ENCODE results near the gene ZBTB7C.

DNA sequence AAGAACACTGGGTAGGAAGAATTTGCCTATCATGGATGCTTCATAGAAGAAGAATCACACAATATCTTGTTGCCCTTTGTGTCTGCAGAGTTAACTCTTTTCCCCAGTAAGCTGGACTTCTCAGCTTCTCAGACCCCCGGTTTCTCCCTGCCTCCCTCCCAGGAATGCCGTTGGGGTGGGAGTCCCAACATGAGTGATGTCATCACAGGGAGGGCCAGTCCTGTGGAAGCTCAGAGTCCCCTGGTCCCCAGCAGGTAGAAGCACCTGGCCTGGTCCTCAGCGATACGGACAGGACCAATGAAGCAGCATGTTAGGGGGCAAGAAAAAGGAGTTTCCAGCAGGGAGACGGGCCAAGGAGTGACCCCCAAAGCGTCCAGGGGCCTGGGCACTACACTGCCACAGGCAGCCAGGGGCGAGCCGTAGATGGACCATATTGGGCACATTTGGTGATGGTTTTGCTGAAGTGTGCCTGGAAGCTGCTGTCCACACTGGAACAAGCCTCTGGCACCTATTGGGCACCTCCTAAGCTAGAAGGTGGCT lies 242.8 kb downstream of the ZBTB7C start:
- TF ChIP-seq POLR2AphosphoS5 (IDR thresholded peaks at IDR 0.05; ENCODE audit: low read depth, low read length) (no peak), CEBPB (IDR thresholded peaks at IDR 0.05; ENCODE audit: low read depth, low read length) (no peak), CTCF (IDR thresholded peaks at IDR 0.05; ENCODE audit: control extremely low read depth in 1 of 3, insufficient read depth in 1 of 3, low read depth in 1 of 3, low read length in 3 of 3) (no peak), HDAC6 (IDR thresholded peaks at IDR 0.05; ENCODE audit: low read depth, low read length) (no peak), EZH2 (IDR thresholded peaks at IDR 0.05; ENCODE audit: low read depth, low read length, severe bottlenecking) (no peak), GTF2F1 (IDR thresholded peaks at IDR 0.05; ENCODE audit: borderline replicate concordance, low read depth, low read length) (no peak), POLR2A (IDR thresholded peaks at IDR 0.05; ENCODE audit: control extremely low read depth in 1 of 2, low read depth in 2 of 2, low read length in 2 of 2) (no peak), FOSL1 (IDR thresholded peaks at IDR 0.05; ENCODE audit: insufficient read depth, low read depth, low read length) (no peak), MAX (IDR thresholded peaks at IDR 0.05) (no peak), EGR1 (IDR thresholded peaks at IDR 0.05; ENCODE audit: borderline replicate concordance, low read depth, low read length) (no peak), SIN3A (conservative IDR thresholded peaks at IDR 0.05 in 1 of 2, IDR thresholded peaks at IDR 0.05 in 1 of 2; ENCODE audit: low read depth in 1 of 2, low read length in 2 of 2) (no peak)
